ENCODE data around the gene OAF. TPM values are rescaled to one million over a fixed set of nuclear protein-coding genes. Genes with fewer than 3 reads are reported as not detected.
"Not testable (repeated sequence)": the region's sequence is repeated elsewhere in the genome, so short reads cannot be mapped to it uniquely, and the experiment has no call there.

Gene OAF
- total and polyA plus RNA-seq, 2 donors: 25.5 to 50.2 TPM

GRCh38 chr11:120258661-120259060 is 47.8 kb downstream of the OAF start:
- Histone ChIP-seq H3K4me1 (ENCODE audit: insufficient read depth) (no peaks in the 10 kb centered on the region), H3K36me3 (ENCODE audit: insufficient read depth) (no peaks in the 10 kb centered on the region), H3K27ac (ENCODE audit: low read depth) (no peak overlapping the region), H3K4me3 (ENCODE audit: low read depth, low read length) (no peak overlapping the region)
- no peak for DNase-seq (ENCODE audit: extremely low spot score)
- WGBS: 69% methylated on average over 3 of the region's 3 CpGs

GRCh38 chr11:120259241-120259640 is 48.4 kb downstream of the OAF start:
- Histone ChIP-seq H3K4me1 (ENCODE audit: insufficient read depth) (no peaks in the 10 kb centered on the region), H3K4me3 (ENCODE audit: low read depth, low read length) (no peak overlapping the region), H3K36me3 (ENCODE audit: insufficient read depth) (no peaks in the 10 kb centered on the region), H3K27ac (ENCODE audit: low read depth) (no peak overlapping the region)
- 90% methylated on average over 3 of the region's 3 CpGs for WGBS
- no peak for DNase-seq (ENCODE audit: extremely low spot score)

DNA sequence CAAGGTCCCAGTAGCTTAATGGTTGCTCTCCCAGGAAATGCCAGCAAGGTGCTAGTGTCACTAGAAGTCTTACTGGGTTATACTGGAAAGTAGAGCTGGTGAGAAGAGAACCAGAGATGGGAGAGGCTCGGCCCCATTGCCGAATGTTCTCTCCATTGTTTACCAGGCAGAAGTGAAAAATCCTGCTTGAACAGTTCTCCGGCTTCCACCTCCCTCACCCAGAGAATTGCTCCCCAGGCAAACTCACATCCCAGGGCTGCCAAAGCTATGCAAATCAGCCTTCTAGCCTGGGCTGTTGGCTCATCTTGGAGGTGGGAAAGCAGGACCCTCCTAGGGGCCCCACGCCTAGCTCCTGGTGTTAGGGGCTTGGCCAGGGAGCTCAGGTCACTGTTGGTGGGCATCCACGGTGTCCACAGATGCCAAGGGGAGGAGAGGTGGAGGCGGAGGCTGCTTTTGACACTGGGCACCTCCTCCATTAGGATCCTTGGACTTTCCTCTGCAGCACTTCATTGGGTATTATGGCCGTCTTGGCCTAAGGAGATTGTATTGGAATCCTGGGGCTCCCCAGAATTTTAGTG is 49.2 kb downstream of the OAF start:
- no peak overlapping the region for H3K4me3 ChIP-seq (ENCODE audit: low read depth, low read length)
- no peaks in the 10 kb centered on the region for H3K36me3 ChIP-seq (ENCODE audit: insufficient read depth)
- H3K4me1 ChIP-seq (ENCODE audit: insufficient read depth): no peaks in the 10 kb centered on the region
- 84% methylated on average over 7 of the region's 7 CpGs for WGBS
- no peak for DNase-seq (ENCODE audit: extremely low spot score)
- H3K27ac ChIP-seq (ENCODE audit: low read depth): no peak overlapping the region

GRCh38 chr11:120260616-120261015 is 49.8 kb downstream of the OAF start:
- H3K4me3 ChIP-seq (ENCODE audit: low read depth, low read length): no peak overlapping the region
- H3K27ac ChIP-seq (ENCODE audit: low read depth): no peak overlapping the region
- no peak for DNase-seq (ENCODE audit: extremely low spot score)
- WGBS: 91% methylated on average over 7 of the region's 7 CpGs
- no peaks in the 10 kb centered on the region for H3K4me1 ChIP-seq (ENCODE audit: insufficient read depth)
- H3K36me3 ChIP-seq (ENCODE audit: insufficient read depth): no peaks in the 10 kb centered on the region

DNA sequence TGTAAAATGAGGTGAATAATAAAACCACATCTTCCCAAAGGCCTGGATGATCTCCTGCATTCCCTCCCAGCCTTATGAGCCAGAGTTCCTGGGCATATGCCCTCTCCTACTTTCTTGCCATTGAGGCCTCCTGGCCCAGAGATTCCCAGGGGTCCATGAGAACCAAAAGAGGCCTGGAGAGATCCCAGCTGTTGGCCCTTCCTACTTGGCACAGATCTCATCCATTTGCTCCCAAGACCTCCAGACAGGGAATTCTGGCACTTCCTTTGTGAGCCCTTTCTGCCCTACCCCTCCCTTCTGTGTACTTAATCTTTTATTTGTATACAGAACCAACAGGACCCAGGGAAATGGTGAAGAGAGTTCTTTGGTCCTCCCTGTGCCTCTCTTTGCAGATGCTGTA is 50.5 kb downstream of the OAF start:
- Histone ChIP-seq H3K36me3 (ENCODE audit: insufficient read depth) (no peaks in the 10 kb centered on the region), H3K4me3 (ENCODE audit: low read depth, low read length) (no peak overlapping the region), H3K4me1 (ENCODE audit: insufficient read depth) (no peaks in the 10 kb centered on the region), H3K27ac (ENCODE audit: low read depth) (no peak overlapping the region)
- DNase-seq (ENCODE audit: extremely low spot score): no peak

- Histone ChIP-seq H3K27ac (ENCODE audit: low read depth) (no peak overlapping the region), H3K36me3 (ENCODE audit: insufficient read depth) (no peaks in the 10 kb centered on the region), H3K4me3 (ENCODE audit: low read depth, low read length) (no peak overlapping the region), H3K4me1 (ENCODE audit: insufficient read depth) (no peaks in the 10 kb centered on the region)
- DNase-seq (ENCODE audit: extremely low spot score): no peak
- 78% methylated on average over 3 of the region's 3 CpGs for WGBS
Measured at GRCh38 chr11:120261931-120262330, 51.1 kb downstream of the OAF start.

DNA sequence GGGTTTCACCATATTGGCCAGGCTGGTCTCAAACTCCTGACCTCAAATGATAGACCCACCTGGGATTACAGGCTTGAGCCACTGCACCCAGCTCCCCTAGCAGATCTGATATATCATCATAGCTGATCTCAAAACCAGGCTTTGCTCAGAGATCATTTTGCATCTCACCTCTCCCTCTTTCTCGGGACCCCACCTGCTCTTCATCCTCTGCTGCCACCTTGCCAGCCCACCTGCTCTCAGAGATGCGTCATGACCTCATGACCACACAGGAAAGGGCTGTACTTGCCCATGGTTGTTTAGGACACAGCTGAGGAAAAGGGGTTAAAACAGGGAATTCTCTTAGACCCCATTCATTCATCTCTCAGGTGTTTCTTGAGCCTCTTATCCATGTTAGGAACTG is 56.5 kb downstream of the OAF start:
- Histone ChIP-seq H3K27ac (ENCODE audit: low read depth) (no peak overlapping the region), H3K4me3 (ENCODE audit: low read depth, low read length) (no peak overlapping the region), H3K4me1 (ENCODE audit: insufficient read depth) (no peaks in the 10 kb centered on the region), H3K36me3 (ENCODE audit: insufficient read depth) (no peaks in the 10 kb centered on the region)
- no peak for DNase-seq (ENCODE audit: extremely low spot score)
- 80% methylated on average over 2 of the region's 2 CpGs for WGBS

- H3K36me3 ChIP-seq (ENCODE audit: insufficient read depth): no peaks in the 10 kb centered on the region
- no peaks in the 10 kb centered on the region for H3K4me1 ChIP-seq (ENCODE audit: insufficient read depth)
- no peak overlapping the region for H3K4me3 ChIP-seq (ENCODE audit: low read depth, low read length)
- DNase-seq (ENCODE audit: extremely low spot score): no peak
- 80% methylated on average over 5 of the region's 5 CpGs for WGBS
- no peak overlapping the region for H3K27ac ChIP-seq (ENCODE audit: low read depth)
Measured at GRCh38 chr11:120268686-120269085, 57.9 kb downstream of the OAF start.

DNA sequence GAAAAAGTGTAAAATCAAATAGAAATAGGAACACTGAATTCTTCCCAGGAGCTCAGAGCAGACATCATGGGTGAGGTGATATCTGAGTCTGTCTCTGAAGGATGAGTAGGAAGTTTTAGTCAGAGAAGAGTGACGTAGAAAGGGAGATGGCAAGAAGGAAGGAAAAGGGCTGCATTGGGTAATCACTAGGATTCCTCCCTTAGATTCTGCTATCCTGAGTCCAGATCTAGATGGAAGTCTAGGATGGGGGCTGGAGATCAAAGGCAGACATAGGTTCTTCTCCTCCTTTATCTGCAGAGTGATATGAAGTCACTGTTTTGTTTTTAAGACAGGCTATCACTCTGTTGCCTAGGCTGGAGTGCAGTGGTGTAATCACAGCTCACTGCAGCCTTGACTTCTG is 59.6 kb downstream of the OAF start:
- no peak for DNase-seq (ENCODE audit: extremely low spot score)
- 83% methylated on average over 1 of the region's 1 CpG for WGBS
- H3K4me1 ChIP-seq (ENCODE audit: insufficient read depth): no peaks in the 10 kb centered on the region

DNA sequence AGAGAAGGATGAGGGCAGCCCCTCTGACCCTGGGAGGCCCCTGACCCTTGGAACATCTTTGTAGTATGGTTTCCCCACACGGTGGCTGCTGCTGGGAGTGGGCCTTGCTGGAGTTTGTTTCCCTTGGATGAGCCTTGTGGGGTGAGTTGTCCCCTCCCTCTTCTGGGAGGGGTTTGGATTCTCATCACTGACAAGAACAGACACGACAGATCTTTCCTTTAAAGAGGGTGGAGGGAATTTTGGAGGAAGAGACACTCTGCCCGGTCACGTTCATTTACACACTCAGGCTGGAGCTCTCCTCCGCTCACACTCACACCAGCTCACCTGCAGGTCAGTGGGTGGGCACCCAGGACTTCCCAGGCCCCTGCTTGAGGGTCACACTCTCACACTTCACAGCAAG is 60.8 kb downstream of the OAF start:
- Histone ChIP-seq H3K27ac (ENCODE audit: low read depth) (no peak overlapping the region), H3K36me3 (ENCODE audit: insufficient read depth) (no peaks in the 10 kb centered on the region), H3K4me3 (ENCODE audit: low read depth, low read length) (no peak overlapping the region), H3K4me1 (ENCODE audit: insufficient read depth) (no peaks in the 10 kb centered on the region)
- DNase-seq (ENCODE audit: extremely low spot score): no peak
- WGBS: 71% methylated on average over 5 of the region's 5 CpGs

More for the DNA sequence above, 59.6 kb downstream of the OAF start:
- Histone ChIP-seq H3K27ac (ENCODE audit: low read depth) (no peak overlapping the region), H3K36me3 (ENCODE audit: insufficient read depth) (no peaks in the 10 kb centered on the region), H3K4me3 (ENCODE audit: low read depth, low read length) (no peak overlapping the region)

GRCh38 chr11:120272303-120272702 is 61.5 kb downstream of the OAF start:
- Histone ChIP-seq H3K36me3 (ENCODE audit: insufficient read depth) (no peaks in the 10 kb centered on the region), H3K4me1 (ENCODE audit: insufficient read depth) (no peaks in the 10 kb centered on the region), H3K27ac (ENCODE audit: low read depth) (no peak overlapping the region), H3K4me3 (ENCODE audit: low read depth, low read length) (no peak overlapping the region)
- DNase-seq (ENCODE audit: extremely low spot score): no peak
- 85% methylated on average over 2 of the region's 2 CpGs for WGBS

GRCh38 chr11:120273432-120273831 is 62.6 kb downstream of the OAF start:
- 94% methylated on average over 2 of the region's 2 CpGs for WGBS
- no peak overlapping the region for H3K27ac ChIP-seq (ENCODE audit: low read depth)
- no peak overlapping the region for H3K4me3 ChIP-seq (ENCODE audit: low read depth, low read length)
- H3K36me3 ChIP-seq (ENCODE audit: insufficient read depth): no peaks in the 10 kb centered on the region
- H3K4me1 ChIP-seq (ENCODE audit: insufficient read depth): no peaks in the 10 kb centered on the region
- DNase-seq (ENCODE audit: extremely low spot score): no peak

- not testable (repeated sequence) for DNase-seq (ENCODE audit: extremely low spot score); H3K27ac ChIP-seq (ENCODE audit: low read depth); H3K36me3 ChIP-seq (ENCODE audit: insufficient read depth); H3K4me3 ChIP-seq (ENCODE audit: low read depth, low read length); H3K4me1 ChIP-seq (ENCODE audit: insufficient read depth)
- 93% methylated on average over 2 of the region's 2 CpGs for WGBS
Measured at GRCh38 chr11:120273956-120274355, 63.1 kb downstream of the OAF start.

DNA sequence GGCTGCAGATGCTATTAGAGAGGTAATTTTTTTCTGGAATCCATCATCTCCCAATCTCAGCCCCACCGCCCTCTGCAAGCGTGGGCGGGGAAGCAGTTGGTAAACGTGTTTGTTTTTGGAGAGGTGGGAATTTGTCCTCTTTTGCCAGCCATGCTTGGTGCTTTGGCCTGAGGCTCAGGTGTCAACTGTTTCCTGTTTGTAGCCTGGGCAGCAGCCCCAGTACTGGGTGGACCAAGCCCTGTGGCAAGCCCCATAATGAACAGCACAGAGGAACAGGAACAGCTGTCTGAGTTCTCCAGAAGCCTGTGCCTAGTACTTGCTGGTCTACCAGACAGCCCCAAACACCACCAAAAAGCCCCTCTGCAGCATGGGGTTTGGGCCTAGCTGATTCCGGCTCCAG is 68.7 kb downstream of the OAF start:
- Histone ChIP-seq H3K27ac (ENCODE audit: low read depth) (no peak overlapping the region), H3K36me3 (ENCODE audit: insufficient read depth) (no peaks in the 10 kb centered on the region), H3K4me1 (ENCODE audit: insufficient read depth) (no peaks in the 10 kb centered on the region), H3K4me3 (ENCODE audit: low read depth, low read length) (no peak overlapping the region)
- 84% methylated on average over 5 of the region's 5 CpGs for WGBS
- DNase-seq (ENCODE audit: extremely low spot score): no peak
